GM23338 (cell line): ENCODE measurements around the gene RFESD. TPM values are rescaled to one million over a fixed set of nuclear protein-coding genes. Genes with fewer than 3 reads are reported as not detected.

Source experiments
- ATAC-seq: fragments of 200-7000 bp; cut with Tn5 transposase; 3 replicates; pipeline ENCODE4 v1.9.1; 2020
- DNase-seq: peaks from one replicate; pipeline ENCODE4 v3.0.0-alpha.2; 2015; ENCODE audit warnings: low spot score
- H2AFZ ChIP-seq: fragments of 200-600 bp; sonication (generic); 2 replicates; pipeline ENCODE4 v1.8.0; 2016; ENCODE audit warnings: antibody characterized with exemption, mild to moderate bottlenecking, moderate library complexity
- H3F3A ChIP-seq: fragments of 200-600 bp; sonication (generic); replicated peaks from 2 replicates; pipeline ENCODE4 v1.8.0; 2017; ENCODE audit warnings: antibody characterized with exemption, mixed run types, low read depth
- H3K27ac ChIP-seq: fragments of 200-600 bp; sonication (generic); 2 replicates; pipeline ENCODE4 v1.6.1; 2016; ENCODE audit warnings: low read depth
- H3K27me3 ChIP-seq: fragments of 200-600 bp; sonication (generic); 2 replicates; pipeline ENCODE4 v1.8.0; 2016; ENCODE audit warnings: mild to moderate bottlenecking, mixed run types, moderate library complexity; ENCODE audit not compliant: insufficient read depth
- H3K36me3 ChIP-seq: fragments of 200-600 bp; sonication (generic); 2 replicates; pipeline ENCODE4 v1.8.0; 2016; ENCODE audit warnings: mild to moderate bottlenecking; ENCODE audit not compliant: insufficient read depth
- H3K4me1 ChIP-seq: fragments of 200-600 bp; sonication (generic); 2 replicates; pipeline ENCODE4 v1.8.0; 2016; ENCODE audit warnings: mild to moderate bottlenecking, moderate library complexity; ENCODE audit not compliant: insufficient read depth
- H3K4me2 ChIP-seq: fragments of 200-600 bp; sonication (generic); 2 replicates; pipeline ENCODE4 v1.7.1; 2017; ENCODE audit warnings: mixed run types
- H3K4me3 ChIP-seq: fragments of 200-600 bp; sonication (generic); 2 replicates; pipeline ENCODE4 v1.6.1; 2016; ENCODE audit warnings: mixed run types
- H3K79me2 ChIP-seq: fragments of 200-600 bp; sonication (generic); replicated peaks from 2 replicates; pipeline ENCODE4 v1.8.0; 2017; ENCODE audit warnings: mild to moderate bottlenecking; ENCODE audit not compliant: insufficient read depth
- H3K9me2 ChIP-seq: fragments of 200-600 bp; sonication (generic); 2 replicates; pipeline ENCODE4 v1.8.0; 2017; ENCODE audit not compliant: insufficient read depth
- H4K20me1 ChIP-seq: fragments of 200-600 bp; sonication (generic); replicated peaks from 2 replicates; pipeline ENCODE4 v1.8.0; 2017; ENCODE audit warnings: mild to moderate bottlenecking; ENCODE audit not compliant: insufficient read depth
- H3K27ac Mint-ChIP-seq: 2 replicates; pipeline ENCODE4 v1.8.0; 2020; ENCODE audit warnings: inconsistent platforms, mild to moderate bottlenecking, moderate library complexity, mixed read lengths
- H3K27me3 Mint-ChIP-seq: 3 replicates; pipeline ENCODE4 v1.8.0; 2022; ENCODE audit warnings: low read depth, mild to moderate bottlenecking, moderate library complexity, mixed read lengths, inconsistent platforms; ENCODE audit not compliant: insufficient read depth, poor library complexity
- H3K36me3 Mint-ChIP-seq: 3 replicates; pipeline ENCODE4 v1.8.0; 2021; ENCODE audit warnings: low read depth, mild to moderate bottlenecking, inconsistent platforms, moderate library complexity, mixed read lengths
- H3K4me1 Mint-ChIP-seq: 3 replicates; pipeline ENCODE4 v1.8.0; 2020; ENCODE audit warnings: mild to moderate bottlenecking, inconsistent platforms, mixed read lengths
- H3K4me3 Mint-ChIP-seq: 3 replicates; pipeline ENCODE4 v1.8.0; 2021; ENCODE audit warnings: moderate library complexity, mild to moderate bottlenecking, inconsistent platforms, mixed read lengths
- H3K9me3 Mint-ChIP-seq: 3 replicates; pipeline ENCODE4 v1.8.0; 2020; ENCODE audit warnings: moderate library complexity, mild to moderate bottlenecking, inconsistent platforms, mixed read lengths
- CREB1 ChIP-seq: fragments of 250-450 bp; sonication (Bioruptor Pico); IDR thresholded peaks from 2 replicates; pipeline ENCODE4 v1.5.0; 2020; ENCODE audit warnings: low read depth, mild to moderate bottlenecking, moderate library complexity
- EZH2 ChIP-seq: fragments of 200-600 bp; sonication (generic); IDR thresholded peaks from one replicate; pipeline ENCODE4 v1.8.0; 2017; ENCODE audit warnings: antibody characterized with exemption, mild to moderate bottlenecking, low read depth; ENCODE audit not compliant: unreplicated experiment
- EZH2phosphoT487 ChIP-seq: fragments of 200-600 bp; sonication (generic); IDR thresholded peaks from one replicate; pipeline ENCODE4 v1.8.1; 2018; ENCODE audit warnings: antibody characterized with exemption; ENCODE audit not compliant: unreplicated experiment
- JUNB ChIP-seq: IDR thresholded peaks from one replicate; pipeline ENCODE4 v1.6.1; 2016; ENCODE audit warnings: antibody characterized with exemption; ENCODE audit not compliant: unreplicated experiment
- NANOG ChIP-seq: IDR thresholded peaks from 2 replicates; pipeline ENCODE4 v1.6.1; 2016; ENCODE audit warnings: antibody characterized with exemption, borderline replicate concordance
- POLR2AphosphoS5 ChIP-seq: IDR thresholded peaks from 2 replicates; pipeline ENCODE4 v1.6.1; 2016; ENCODE audit warnings: antibody characterized with exemption, low read depth
- STAT1 ChIP-seq: IDR thresholded peaks from one replicate; pipeline ENCODE4 v1.6.1; 2016; ENCODE audit warnings: antibody characterized with exemption; ENCODE audit not compliant: unreplicated experiment
- ZNF114 ChIP-seq: fragments of 250-450 bp; sonication (Bioruptor Pico); IDR thresholded peaks from 2 replicates; pipeline ENCODE4 v1.5.0; 2020; ENCODE audit warnings: mild to moderate bottlenecking, moderate library complexity
- ZNF331 ChIP-seq: fragments of 250-450 bp; sonication (Bioruptor Pico); IDR thresholded peaks from 2 replicates; pipeline ENCODE4 v1.5.0; 2020; ENCODE audit warnings: low read depth, mild to moderate bottlenecking, moderate library complexity
- polyA plus RNA-seq: library from polyadenylated mRNA; unstranded; fragments of >200 nt; fragmentation: Nextera tagmentation; extraction: Ambion mirVana; gene quantifications from 2 replicates; pipeline ENCODE4 v1.2.1, GENCODE V29; 2016
- total RNA-seq: library from RNA; depleted of rRNA; stranded (reverse); fragments of >200 nt; shearing (Covaris generic); gene quantifications from 2 replicates; pipeline ENCODE4 v1.2.3, GENCODE V29; 2014
- TF ChIP-seq, protein P1 (sequence below): fragments of 250-450 bp; sonication (Bioruptor Pico); IDR thresholded peaks from 2 replicates; pipeline ENCODE4 v1.5.0; 2020; ENCODE audit warnings: mild to moderate bottlenecking, moderate library complexity
- TF ChIP-seq, protein P2 (sequence below), 2 experiments: fragments of 200-600 bp in 1 of 2; sonication (generic) in 1 of 2; conservative IDR thresholded peaks; 2 replicates each; pipeline versions ENCODE4 v1.5.1 to v1.6.1; 2016 to 2017; ENCODE audit warnings: antibody characterized with exemption in 2 of 2, low read depth in 2 of 2, mild to moderate bottlenecking in 2 of 2, moderate library complexity in 1 of 2
- TF ChIP-seq, protein P3 (sequence below): IDR thresholded peaks from 2 replicates; pipeline ENCODE4 v1.6.1; 2016; ENCODE audit warnings: antibody characterized with exemption
- TF ChIP-seq, protein P4 (sequence below): IDR thresholded peaks from one replicate; pipeline ENCODE4 v1.6.1; 2018; ENCODE audit warnings: antibody characterized with exemption; ENCODE audit not compliant: unreplicated experiment

Gene RFESD
- total and polyA plus RNA-seq, 2 experiments from 2014 or later = 2.4 to 6.9 TPM

DNA sequence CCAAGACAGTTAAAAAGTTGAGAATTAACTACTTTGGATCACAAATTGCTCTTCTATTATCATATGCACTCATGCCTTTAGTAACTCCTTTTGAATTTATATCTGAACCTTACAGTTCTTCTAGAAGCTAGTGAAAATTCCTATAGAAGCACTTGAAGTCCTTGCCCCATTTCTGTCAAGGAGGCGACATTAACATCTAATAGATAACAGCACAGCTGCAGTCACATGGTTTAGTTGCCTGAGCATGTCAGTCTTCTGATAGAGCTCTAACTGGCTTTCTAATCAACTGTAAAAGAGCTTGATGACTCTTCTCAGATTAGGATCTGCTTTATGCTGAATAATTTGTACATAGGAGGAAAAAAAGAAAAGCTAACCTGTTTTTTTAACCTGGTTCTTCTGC lies 9.0 kb downstream of the RFESD start:
- no peaks in the 10 kb centered on the region for H3K36me3 Mint-ChIP-seq
- no peaks in the 10 kb centered on the region for H3K9me3 Mint-ChIP-seq
- Histone ChIP-seq H3F3A (no peaks in the 10 kb centered on the region), H3K9me2 (no peaks in the 10 kb centered on the region), H3K4me3 (no peak overlapping the region), H3K79me2 (no peaks in the 10 kb centered on the region), H3K27ac (no peak overlapping the region), H4K20me1 (no peaks in the 10 kb centered on the region), H3K27me3 (no peaks in the 10 kb centered on the region), H3K36me3 (no peaks in the 10 kb centered on the region), H3K4me1 (no peaks in the 10 kb centered on the region), H2AFZ (no peak overlapping the region), H3K4me2 (no peak overlapping the region)
- ATAC-seq (no peak), DNase-seq (no peak)
- no peak overlapping the region for H3K4me3 Mint-ChIP-seq
- H3K27ac Mint-ChIP-seq = no peak overlapping the region
- TF ChIP-seq, protein P1, sequence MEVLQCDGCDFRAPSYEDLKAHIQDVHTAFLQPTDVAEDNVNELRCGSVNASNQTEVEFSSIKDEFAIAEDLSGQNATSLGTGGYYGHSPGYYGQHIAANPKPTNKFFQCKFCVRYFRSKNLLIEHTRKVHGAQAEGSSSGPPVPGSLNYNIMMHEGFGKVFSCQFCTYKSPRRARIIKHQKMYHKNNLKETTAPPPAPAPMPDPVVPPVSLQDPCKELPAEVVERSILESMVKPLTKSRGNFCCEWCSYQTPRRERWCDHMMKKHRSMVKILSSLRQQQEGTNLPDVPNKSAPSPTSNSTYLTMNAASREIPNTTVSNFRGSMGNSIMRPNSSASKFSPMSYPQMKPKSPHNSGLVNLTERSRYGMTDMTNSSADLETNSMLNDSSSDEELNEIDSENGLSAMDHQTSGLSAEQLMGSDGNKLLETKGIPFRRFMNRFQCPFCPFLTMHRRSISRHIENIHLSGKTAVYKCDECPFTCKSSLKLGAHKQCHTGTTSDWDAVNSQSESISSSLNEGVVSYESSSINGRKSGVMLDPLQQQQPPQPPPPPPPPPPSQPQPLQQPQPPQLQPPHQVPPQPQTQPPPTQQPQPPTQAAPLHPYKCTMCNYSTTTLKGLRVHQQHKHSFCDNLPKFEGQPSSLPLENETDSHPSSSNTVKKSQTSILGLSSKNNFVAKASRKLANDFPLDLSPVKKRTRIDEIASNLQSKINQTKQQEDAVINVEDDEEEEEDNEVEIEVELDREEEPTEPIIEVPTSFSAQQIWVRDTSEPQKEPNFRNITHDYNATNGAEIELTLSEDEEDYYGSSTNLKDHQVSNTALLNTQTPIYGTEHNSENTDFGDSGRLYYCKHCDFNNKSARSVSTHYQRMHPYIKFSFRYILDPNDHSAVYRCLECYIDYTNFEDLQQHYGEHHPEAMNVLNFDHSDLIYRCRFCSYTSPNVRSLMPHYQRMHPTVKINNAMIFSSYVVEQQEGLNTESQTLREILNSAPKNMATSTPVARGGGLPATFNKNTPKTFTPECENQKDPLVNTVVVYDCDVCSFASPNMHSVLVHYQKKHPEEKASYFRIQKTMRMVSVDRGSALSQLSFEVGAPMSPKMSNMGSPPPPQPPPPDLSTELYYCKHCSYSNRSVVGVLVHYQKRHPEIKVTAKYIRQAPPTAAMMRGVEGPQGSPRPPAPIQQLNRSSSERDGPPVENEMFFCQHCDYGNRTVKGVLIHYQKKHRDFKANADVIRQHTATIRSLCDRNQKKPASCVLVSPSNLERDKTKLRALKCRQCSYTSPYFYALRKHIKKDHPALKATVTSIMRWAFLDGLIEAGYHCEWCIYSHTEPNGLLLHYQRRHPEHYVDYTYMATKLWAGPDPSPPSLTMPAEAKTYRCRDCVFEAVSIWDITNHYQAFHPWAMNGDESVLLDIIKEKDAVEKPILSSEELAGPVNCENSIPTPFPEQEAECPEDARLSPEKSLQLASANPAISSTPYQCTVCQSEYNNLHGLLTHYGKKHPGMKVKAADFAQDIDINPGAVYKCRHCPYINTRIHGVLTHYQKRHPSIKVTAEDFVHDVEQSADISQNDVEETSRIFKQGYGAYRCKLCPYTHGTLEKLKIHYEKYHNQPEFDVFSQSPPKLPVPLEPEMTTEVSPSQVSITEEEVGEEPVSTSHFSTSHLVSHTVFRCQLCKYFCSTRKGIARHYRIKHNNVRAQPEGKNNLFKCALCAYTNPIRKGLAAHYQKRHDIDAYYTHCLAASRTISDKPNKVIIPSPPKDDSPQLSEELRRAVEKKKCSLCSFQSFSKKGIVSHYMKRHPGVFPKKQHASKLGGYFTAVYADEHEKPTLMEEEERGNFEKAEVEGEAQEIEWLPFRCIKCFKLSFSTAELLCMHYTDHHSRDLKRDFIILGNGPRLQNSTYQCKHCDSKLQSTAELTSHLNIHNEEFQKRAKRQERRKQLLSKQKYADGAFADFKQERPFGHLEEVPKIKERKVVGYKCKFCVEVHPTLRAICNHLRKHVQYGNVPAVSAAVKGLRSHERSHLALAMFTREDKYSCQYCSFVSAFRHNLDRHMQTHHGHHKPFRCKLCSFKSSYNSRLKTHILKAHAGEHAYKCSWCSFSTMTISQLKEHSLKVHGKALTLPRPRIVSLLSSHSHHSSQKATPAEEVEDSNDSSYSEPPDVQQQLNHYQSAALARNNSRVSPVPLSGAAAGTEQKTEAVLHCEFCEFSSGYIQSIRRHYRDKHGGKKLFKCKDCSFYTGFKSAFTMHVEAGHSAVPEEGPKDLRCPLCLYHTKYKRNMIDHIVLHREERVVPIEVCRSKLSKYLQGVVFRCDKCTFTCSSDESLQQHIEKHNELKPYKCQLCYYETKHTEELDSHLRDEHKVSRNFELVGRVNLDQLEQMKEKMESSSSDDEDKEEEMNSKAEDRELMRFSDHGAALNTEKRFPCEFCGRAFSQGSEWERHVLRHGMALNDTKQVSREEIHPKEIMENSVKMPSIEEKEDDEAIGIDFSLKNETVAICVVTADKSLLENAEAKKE (CRISPR knock-in tag) = no peak
- no peak for TF ChIP-seq NANOG
- TF ChIP-seq, protein P2, sequence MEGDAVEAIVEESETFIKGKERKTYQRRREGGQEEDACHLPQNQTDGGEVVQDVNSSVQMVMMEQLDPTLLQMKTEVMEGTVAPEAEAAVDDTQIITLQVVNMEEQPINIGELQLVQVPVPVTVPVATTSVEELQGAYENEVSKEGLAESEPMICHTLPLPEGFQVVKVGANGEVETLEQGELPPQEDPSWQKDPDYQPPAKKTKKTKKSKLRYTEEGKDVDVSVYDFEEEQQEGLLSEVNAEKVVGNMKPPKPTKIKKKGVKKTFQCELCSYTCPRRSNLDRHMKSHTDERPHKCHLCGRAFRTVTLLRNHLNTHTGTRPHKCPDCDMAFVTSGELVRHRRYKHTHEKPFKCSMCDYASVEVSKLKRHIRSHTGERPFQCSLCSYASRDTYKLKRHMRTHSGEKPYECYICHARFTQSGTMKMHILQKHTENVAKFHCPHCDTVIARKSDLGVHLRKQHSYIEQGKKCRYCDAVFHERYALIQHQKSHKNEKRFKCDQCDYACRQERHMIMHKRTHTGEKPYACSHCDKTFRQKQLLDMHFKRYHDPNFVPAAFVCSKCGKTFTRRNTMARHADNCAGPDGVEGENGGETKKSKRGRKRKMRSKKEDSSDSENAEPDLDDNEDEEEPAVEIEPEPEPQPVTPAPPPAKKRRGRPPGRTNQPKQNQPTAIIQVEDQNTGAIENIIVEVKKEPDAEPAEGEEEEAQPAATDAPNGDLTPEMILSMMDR (conservative IDR thresholded peaks at IDR 0.05; ENCODE audit: low read depth in 2 of 2) = no peak
- TF ChIP-seq ZNF331 (CRISPR knock-in tag) = no peak
- no peak for TF ChIP-seq EZH2phosphoT487
- TF ChIP-seq POLR2AphosphoS5 = no peak
- no peak for TF ChIP-seq ZNF114 (CRISPR knock-in tag)
- TF ChIP-seq EZH2 = no peak
- TF ChIP-seq, protein P3, sequence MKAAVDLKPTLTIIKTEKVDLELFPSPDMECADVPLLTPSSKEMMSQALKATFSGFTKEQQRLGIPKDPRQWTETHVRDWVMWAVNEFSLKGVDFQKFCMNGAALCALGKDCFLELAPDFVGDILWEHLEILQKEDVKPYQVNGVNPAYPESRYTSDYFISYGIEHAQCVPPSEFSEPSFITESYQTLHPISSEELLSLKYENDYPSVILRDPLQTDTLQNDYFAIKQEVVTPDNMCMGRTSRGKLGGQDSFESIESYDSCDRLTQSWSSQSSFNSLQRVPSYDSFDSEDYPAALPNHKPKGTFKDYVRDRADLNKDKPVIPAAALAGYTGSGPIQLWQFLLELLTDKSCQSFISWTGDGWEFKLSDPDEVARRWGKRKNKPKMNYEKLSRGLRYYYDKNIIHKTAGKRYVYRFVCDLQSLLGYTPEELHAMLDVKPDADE = no peak
- no peak for TF ChIP-seq JUNB
- TF ChIP-seq, protein P4, sequence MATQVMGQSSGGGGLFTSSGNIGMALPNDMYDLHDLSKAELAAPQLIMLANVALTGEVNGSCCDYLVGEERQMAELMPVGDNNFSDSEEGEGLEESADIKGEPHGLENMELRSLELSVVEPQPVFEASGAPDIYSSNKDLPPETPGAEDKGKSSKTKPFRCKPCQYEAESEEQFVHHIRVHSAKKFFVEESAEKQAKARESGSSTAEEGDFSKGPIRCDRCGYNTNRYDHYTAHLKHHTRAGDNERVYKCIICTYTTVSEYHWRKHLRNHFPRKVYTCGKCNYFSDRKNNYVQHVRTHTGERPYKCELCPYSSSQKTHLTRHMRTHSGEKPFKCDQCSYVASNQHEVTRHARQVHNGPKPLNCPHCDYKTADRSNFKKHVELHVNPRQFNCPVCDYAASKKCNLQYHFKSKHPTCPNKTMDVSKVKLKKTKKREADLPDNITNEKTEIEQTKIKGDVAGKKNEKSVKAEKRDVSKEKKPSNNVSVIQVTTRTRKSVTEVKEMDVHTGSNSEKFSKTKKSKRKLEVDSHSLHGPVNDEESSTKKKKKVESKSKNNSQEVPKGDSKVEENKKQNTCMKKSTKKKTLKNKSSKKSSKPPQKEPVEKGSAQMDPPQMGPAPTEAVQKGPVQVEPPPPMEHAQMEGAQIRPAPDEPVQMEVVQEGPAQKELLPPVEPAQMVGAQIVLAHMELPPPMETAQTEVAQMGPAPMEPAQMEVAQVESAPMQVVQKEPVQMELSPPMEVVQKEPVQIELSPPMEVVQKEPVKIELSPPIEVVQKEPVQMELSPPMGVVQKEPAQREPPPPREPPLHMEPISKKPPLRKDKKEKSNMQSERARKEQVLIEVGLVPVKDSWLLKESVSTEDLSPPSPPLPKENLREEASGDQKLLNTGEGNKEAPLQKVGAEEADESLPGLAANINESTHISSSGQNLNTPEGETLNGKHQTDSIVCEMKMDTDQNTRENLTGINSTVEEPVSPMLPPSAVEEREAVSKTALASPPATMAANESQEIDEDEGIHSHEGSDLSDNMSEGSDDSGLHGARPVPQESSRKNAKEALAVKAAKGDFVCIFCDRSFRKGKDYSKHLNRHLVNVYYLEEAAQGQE = no peak
- TF ChIP-seq STAT1 = no peak
- no peak for TF ChIP-seq CREB1
- peaks cover 4% of the 10 kb centered on the region; the same call in 1 of the 3 replicates for H3K4me1 Mint-ChIP-seq
- no peaks in the 10 kb centered on the region for H3K27me3 Mint-ChIP-seq
